HG03460 (cell line): ENCODE results near the gene BGN.

Experiments used
- ATAC-seq: cut with Tn5 transposase; IDR thresholded peaks from one replicate; pipeline ENCODE4 v1.9.1; 2021; ENCODE audit not compliant: unreplicated experiment

The BGN gene

DNA sequence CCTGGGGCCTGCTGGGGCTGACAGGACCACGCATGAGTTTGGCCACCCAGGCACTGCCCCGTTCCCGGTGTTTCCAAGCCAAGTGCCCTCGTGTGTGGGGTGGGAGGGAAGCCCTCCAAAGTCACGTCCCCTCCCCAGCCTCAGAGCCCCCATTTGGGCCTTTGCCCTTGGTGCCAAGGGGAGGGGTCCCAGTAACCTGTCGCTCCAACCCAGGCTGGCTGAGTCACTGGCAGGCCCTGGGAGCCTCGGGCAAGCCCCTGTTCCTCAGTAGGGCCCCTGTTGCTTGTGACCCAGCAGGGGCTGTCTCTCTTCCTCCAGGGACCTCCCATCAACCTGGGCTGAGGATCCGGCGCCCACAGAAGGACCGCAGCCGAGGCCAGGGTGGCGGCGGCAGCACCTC lies 13.7 kb upstream of the BGN start:
- ATAC-seq = no peak

DNA sequence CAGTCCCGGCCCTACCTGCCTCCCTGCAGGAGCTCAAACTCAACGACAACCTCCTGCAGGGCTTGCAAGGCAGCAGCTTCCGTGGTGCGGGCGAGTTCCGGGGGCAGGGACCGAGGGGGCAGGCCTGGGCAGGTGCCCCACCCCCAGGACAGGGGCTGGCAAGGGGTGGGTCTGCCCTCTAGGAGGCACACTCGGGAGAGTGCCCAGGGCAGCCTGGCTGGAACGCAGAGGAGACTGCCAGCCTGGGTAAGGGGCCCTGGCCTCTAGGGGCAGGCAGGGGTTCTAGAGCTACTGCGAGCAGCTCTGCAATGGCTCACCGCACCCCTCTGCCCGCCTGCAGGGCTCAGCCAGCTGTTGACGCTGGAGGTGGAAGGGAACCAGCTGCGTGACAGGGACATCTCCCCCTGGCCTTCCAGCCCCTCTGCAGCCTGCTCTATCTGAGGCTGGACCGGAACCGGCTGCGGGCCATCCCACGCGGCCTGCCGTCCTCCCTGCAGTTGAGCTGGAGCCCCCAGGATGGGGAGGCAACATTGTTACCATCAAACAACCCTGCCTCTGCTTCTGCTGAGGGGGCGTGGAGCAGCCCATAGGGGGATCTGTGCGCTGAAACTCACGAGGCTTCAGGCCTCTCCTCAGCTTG lies 12.3 kb upstream of the BGN start:
- ATAC-seq = no peak

DNA sequence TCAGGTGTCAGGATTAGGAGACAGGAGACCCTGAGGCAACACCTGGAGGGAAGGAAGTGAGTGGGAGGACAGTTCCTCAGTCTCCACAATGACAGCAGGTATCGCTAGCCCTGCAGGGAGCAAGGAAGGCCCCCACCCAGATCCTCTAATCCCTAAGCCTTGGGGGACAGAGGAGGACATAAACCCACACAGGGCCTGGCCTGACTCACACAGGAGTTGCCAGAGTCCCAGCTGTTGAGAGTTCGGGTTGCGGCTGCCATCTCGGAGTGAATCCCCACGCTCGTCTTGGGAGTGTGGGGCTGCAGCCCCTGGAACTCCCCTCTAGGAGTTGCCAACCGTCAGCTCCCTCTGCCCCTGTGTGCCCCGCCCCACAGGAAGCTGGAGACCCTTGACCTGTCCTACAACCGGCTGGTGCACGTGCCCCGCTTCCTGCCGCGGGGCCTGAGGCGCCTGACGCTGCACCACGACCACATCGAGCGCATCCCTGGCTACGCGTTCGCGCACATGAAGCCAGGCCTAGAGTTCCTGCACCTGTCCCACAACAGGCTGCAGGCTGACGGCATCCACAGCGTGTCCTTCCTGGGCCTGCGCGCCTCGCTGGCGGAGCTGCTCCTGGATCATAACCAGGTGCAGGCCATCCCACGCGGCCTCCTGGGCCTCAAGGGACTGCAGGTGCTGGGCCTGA lies 9.2 kb upstream of the BGN start:
- no peak for ATAC-seq

DNA sequence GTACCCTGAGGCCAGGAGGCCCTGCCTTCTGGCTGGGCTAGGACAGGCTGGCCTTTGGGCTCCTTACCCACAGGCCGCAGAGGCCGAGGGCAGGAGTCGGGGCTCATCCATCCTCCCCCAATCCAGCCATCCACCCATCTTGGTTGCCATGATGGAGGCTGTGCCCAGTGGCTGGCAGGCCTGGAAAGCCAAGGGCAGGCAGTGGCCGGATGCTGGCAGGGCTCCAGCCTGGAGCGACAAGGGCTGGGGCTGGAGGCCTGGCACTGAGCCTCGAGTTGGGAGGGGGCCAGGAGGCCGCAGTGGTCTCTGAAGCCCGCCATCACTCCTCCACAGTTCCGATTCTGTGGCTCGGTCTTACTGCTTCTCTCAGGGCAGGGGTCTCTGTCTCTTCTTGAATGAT lies 8.6 kb upstream of the BGN start:
- no peak for ATAC-seq

DNA sequence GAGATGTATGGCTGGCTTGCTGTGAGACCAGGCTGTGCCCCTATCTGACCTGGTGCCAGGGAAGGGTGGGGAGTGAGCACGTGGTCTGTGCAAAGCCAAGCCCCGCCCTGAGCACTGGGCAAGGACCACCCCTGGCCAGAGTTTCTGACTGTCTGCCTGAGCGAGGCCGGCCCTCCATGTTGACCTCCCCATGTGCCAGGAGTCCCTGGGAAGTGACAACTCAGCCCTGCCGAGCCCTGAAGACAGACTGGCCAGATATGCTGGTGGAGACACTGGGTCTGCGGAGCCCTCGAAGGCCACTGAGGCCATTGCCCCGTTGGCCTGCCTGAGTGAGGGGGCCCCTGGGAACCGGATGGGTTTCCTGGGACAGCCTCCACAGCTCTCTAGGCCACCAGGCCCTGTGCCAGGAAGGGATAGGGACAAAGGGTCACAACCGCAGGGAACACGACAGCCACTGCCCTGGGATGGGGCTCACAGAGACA lies 7.1 kb upstream of the BGN start:
- ATAC-seq = no peak

DNA sequence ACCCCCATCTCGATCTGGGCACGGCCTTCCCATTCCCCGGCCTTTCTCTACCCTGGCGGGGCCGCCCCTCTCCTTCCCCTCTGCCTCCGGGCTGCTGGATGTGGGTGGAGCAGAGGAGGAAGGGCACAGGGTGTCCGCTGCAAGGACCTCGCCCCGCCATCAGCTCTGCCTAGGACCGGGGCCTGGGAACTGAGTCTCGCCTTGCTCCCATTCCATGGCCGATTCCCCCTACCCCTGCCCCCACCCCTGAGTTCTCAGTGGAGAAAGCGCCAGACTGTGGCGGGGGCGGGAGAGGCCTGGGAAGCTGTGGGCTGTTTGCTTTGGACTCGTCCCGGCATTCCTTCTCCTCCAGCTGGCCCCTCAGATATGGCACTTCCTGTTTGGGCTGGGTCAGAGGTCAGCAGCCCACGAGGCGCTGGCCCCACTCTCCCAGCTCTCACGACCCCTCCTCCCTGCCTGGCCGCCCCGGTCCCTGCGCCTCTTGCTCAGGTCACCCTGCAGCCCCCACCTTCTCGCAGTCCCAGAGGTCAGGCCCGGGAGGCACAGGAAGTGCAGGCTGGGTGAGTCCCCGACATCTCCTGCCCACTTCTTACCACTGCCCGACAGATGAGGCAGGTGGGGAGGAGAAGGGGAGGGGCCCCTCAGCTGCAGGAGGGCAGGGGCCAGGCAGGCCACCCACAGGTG lies 6.4 kb upstream of the BGN start:
- no peak for ATAC-seq

DNA sequence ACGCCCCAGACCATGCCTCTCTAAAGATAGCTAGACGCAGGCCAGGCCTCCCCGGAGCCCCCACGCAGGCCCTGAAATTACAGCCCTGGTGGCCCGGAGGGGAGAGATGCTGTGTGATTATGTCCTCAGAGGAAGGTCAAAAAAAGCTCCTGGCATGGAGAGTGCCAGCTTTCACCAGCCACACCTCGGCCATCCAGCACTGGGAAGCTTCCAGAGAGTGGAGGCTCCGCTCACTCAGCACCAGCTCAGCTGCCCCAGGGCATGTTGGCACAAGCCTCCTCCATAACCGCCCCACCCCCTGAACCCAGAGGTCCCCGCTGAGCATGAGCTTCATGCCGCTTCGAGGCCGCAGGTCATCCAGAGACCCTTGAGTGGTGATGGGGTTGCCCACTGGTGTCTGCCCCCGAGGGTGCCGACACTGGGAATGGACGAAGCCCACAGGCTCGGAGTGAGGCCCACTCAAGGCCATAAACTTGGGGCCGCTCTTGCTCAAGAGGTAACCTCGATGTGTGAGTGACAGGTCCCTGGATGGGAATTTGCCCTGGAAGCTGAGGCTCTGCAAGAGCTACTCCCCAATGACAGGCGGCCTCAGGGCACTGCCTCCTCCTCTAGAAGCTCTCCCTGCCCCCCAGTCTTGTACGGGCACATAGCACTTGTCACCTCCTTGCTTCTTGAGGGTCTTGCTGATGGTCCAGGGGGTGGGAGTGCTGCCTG lies 4.4 kb upstream of the BGN start:
- ATAC-seq = no peak

DNA sequence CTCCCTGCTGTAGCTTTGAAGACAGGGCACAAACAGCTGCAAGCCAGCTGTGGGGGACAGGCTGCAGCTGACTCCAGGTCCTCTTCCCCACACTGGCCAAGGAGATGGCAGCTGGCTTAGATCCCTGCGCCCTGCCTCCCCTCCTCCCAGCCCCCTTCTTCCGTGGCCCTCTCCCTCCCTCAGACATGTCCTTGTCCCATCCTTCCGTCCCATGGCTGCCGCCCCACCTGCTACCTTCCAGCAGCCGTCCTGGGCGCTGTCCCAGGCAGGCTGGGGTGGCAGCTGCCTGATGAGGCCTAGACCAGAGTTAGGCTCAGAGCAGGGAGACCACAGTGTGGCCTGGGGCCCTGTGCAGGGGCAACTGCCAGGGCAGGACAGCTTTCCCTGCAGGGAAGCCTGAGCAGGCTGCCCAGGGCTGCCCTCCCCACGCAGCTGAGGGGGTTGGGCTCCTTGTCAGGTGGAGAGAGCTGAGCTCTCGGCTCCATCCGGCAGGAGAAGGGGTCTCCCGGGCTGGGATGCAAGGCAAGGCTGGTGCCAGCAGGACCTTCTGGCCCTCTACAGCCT lies 3.3 kb upstream of the BGN start:
- ATAC-seq = no peak

DNA sequence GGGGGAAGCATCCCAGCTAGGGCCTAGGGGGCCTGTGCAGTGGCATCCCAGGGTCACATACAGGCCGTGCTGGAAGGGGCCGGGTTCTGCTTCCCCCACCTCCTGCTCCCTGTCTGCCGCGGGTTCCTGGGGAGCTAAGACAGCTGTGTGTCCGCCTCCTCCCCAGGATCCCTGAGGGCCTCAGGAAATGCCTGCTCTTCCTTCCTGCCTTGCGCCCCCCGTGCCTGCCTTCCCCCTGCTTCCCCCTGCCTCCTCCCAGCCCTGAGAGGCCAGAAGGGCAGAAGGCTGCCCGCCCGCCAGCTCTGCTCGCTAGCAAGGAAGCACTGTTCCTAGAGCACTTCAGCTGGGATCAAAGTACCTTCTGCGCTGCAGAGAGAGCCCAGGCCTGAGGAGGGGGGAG lies 2.9 kb upstream of the BGN start:
- no peak for ATAC-seq

DNA sequence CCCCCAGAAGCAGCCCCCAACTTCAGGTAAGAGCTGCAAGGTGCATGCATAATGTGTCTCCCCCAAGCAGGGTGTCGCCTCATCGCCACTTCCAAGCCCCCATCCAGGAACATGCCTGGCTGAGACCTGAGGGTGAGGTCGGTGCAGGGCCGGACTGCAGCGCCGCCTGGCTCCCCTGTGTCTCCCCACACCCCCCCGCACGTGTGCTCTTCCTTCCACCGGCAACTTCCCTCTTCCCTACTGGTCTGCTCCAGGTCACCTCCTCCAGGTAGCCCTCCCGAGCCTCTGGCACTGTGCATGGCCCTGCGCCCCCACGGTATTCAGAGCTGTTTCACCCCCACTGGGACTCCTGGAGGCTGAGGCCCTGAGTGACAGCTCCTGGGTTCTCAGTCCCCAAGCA lies 2.2 kb upstream of the BGN start:
- ATAC-seq = no peak

DNA sequence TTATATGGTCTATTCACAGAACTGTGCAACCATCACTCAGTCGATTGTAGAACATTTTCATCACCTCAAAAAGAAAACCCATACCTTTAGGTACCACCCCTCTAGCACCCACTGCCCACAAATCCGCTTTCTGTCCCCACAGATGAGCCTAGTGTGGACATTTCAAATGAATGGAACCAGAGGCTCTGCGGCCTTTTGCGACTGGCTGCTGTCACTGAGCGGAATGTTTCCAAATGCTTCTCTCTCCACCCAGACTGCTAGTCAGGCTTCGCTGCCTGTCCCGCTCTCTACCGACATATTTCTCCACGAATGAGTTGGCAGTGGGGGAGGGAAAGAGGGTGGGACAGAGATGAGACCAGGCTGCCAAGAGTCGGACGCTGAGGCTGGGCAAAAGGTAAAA lies 1.7 kb upstream of the BGN start:
- no peak for ATAC-seq

DNA sequence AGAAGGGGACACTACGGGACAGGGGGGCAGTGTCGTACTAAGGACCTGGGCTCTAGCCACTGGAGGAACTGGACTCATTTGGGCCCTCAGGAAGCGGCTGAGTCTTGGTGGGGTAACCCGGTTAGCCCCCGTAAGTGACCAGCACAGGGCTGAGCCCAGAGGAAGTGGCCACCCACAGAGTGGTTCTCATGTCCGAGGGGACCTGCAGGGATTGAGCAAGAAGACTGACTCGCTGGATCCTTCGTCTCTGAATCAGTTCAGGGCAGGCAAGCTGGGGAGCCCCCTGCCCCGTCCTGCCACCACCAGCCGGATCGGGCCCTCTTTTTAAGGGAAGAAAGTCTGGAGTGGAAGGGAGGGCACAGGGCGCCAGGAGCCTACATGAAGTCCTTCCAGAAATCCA lies 719 bp upstream of the BGN start:
- ATAC-seq = no peak

DNA sequence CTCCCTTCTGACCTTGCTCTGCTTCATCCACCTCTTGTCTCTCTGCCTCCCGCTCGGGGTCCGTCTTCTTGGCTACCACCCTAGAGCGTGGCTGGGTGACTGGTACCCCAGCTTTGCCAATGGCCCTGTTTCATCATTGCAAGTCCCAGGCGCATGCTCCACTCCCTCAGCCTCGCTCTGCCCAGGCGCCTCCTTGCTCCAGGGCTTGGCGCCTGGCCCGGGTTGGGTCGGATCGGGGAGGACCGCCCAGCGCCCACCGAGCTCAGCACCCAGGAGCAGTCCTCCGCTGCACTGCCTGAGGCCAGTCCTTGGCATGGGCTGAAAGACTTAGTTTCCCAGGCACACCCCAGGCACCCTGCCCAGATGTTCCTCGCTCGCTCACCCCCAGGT lies 577 bp downstream of the BGN start:
- no peak for ATAC-seq

DNA sequence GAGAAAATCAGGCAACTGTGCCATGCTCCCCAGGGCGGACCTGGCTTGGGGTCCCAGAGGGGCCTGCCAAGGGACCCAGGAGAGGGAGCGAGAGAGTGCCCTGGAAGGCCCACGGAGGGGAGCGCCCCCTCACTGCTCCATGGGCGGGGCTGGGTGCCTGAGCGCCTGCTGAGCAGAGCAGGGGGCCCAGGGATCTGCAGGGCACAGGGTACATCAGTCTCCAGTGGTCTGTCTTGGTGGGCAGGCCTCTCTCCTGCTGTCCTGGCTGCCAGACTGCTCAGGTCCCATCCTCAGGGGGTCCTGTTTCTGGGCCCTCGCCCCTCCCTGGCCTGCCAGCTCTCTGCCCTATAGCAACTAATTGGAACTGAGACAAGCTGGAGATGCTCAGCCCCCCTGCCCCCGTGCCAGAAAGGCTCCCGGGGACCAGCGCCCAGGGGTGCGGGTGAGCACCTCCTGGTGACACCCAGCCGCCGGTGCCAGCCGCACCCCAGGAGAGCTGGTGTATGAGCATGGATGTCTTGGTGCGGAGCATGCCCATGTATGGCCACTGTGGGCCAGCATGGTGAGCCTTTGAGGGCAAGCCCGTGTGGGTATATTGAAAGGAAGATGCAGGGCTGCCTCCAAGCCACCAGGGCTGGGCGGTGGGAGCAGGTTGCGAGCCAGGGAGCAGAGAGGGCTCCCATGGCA lies 1.3 kb downstream of the BGN start:
- no peak for ATAC-seq

DNA sequence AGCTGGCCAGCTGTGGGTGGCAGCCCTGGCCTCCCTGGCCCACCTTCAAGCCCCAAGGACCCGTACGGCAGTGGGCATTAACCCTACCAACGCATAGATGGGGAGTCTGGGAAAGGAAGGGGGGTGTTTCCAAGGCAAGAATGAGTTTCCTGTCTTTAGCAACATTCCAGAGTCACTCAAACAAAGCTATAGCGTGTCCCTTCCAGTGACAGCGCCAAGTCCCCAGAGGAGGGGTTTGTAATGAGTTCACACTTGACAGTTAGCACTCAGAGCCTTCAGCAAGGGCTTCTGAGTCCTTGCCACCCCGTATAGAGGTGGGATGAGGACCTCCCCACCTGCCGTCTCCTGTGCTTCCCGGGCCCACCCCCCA lies 1.8 kb downstream of the BGN start:
- ATAC-seq = no peak

DNA sequence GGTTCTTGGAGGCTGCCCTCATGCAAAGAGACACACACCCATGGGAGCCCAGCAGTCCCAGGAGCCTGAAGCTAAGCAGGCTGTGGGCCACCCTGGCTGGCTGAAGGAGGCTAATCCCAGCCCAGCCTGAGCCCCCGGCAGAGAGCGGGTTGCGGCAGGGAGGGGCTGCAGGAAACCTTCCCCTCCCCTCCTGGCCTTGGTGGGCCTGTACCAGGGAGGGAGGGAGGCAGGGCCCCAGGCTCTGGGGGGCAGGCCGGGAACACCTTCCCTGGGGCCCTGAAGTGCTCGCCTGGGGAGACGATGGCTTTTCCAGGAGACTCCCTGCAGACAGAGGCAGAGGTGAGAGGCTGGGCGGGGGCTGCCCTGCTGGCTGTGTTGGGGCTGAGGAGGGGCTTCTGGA lies 3.7 kb downstream of the BGN start:
- ATAC-seq = no peak

DNA sequence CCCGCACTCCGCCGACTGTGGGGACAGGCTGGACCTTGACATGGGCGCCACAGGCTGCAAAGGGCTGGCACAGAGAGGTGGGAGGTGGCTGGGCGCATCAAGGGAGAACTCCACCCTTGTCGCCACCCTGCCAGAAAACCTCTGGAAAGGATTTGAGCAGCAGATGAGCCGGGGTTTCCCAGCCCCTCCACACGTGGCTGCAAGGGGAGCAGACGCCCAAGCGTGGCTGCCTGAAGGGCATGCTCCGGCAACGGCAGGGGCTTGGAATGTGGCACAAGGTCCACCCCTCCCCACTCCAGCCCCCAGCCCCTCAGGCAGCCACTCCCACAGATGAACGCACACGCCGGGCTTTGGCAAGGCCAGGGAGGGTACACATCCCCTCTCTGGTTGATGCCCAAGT lies 4.6 kb downstream of the BGN start:
- ATAC-seq = no peak

DNA sequence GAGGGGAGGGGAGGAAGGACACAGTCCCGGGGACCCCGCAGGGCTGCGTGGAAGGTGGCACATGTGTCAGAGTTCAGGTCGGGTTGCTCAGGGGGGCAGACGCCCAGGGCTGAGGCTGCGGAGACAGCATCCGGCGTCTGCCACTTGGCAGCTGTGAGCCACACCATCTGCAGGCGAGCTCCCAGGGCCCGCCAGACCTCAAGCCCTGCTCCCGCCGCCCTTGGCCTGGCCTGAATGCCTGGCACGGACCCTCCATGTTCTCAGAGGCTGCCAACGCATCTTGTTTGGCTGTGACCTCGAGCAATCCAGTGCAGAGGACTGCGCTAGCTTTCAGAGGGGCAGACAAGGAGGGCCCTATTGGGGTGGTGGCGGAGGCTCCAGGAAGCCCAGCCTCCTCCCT lies 5.1 kb downstream of the BGN start:
- ATAC-seq = no peak

DNA sequence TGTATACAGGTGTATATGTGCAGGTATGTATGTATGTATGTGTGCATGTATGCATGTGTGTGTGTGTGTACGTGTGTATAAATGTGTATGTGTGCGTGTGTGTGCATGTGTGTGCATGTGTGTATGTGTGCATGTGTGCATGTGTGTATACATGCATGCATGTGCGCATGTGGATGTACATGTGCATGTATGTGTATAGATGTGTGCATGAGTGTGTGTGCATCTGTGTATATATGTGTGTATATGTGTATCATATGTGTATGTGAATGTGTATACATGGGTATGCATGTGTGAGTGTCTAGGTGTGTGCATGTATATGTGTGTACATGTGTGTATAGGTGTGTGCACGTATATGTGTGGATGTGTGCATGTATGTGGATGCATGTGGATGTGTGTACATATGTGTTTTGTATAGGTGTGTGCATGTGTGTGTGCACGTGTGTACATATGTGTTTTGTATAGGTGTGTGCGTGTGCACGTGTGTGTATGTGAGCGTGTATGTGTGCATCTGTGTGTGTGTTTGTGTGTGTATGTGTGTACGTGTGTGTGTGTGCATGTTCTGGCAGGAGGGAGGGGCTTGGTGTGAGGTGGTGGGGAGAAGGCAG lies 6.0 kb downstream of the BGN start:
- ATAC-seq = no peak

DNA sequence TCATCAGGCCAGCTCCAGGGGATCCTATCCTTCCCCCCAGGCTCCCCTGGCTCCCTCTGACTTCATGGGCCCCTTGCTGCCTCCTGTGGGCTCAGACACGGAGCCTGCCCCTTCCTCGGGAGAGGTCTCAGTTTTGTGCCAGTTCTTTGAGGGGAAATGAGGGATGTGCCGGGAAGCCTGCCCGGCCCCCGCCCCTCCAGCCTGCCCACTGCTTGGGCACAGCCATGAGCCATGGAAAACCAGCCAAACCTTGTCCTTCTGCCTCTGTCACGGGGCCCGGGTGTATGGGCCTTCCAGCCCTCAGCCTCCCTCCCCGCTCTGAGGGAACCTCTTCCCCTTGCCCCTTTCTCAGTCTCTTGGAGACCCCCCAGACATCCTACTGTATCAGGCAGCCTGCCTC lies 6.8 kb downstream of the BGN start:
- ATAC-seq = no peak

DNA sequence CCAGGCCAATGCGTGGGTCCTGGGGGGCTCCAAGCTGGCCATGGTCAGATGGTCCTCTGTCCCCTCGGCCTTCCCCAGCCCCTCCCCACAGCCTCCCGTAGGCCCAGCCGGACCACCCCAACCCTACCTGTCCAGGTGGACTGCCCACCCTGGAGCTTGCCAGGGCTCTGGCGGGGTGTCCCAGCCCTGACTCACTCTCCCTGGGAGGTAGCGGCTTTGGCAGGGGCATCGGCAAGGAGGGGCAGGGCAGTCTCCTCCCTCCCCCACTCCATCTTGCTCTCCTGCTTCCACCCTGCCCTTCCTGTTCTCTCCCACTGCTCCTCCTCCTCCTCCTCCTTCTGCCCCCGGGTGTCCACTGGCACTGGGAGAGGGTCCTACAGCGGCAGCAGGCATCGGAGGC lies 7.4 kb downstream of the BGN start:
- no peak for ATAC-seq
